ENCODE data around the gene CDH23.

Gene CDH23

GRCh38 chr10:71543608-71544170 lies 147.0 kb downstream of the CDH23 start:
- no peak for DNase-seq

GRCh38 chr10:71545001-71545400 lies 148.3 kb downstream of the CDH23 start:
- no peak for DNase-seq

- DNase-seq: no peak
These were observed 149.5 kb downstream of the CDH23 start for GRCh38 chr10:71546220-71546619.

- no peak for DNase-seq
These were observed 150.6 kb downstream of the CDH23 start for GRCh38 chr10:71547312-71547711.

- no peak for DNase-seq
These were observed 151.4 kb downstream of the CDH23 start for GRCh38 chr10:71547876-71548846.

- no peak for DNase-seq
These were observed 153.2 kb downstream of the CDH23 start for GRCh38 chr10:71549766-71550533.

- DNase-seq: no peak
These were observed 153.9 kb downstream of the CDH23 start for GRCh38 chr10:71550628-71551027.

- no peak for DNase-seq
These were observed 155.2 kb downstream of the CDH23 start for GRCh38 chr10:71551970-71552369.

- DNase-seq: no peak
These were observed 156.7 kb downstream of the CDH23 start for GRCh38 chr10:71553432-71553831.

- DNase-seq: no peak
These were observed 158.0 kb downstream of the CDH23 start for GRCh38 chr10:71554671-71555070.

- no peak for DNase-seq
These were observed 158.5 kb downstream of the CDH23 start for GRCh38 chr10:71555087-71555723.

- DNase-seq: no peak
These were observed 159.0 kb downstream of the CDH23 start for GRCh38 chr10:71555724-71556119.

- no peak for DNase-seq
These were observed 162.3 kb downstream of the CDH23 start for GRCh38 chr10:71558991-71559390.

GRCh38 chr10:71561003-71561574 lies 164.4 kb downstream of the CDH23 start:
- DNase-seq: no peak

GRCh38 chr10:71562181-71562580 lies 165.5 kb downstream of the CDH23 start:
- no peak for DNase-seq

- no peak for DNase-seq
These were observed 166.2 kb downstream of the CDH23 start for GRCh38 chr10:71562904-71563303.

GRCh38 chr10:71564194-71564820 lies 167.6 kb downstream of the CDH23 start:
- DNase-seq: no peak

- DNase-seq: no peak
These were observed 168.7 kb downstream of the CDH23 start for GRCh38 chr10:71565284-71566000.

- no peak for DNase-seq
These were observed 170.3 kb downstream of the CDH23 start for GRCh38 chr10:71567006-71567405.

- DNase-seq: no peak
These were observed 172.3 kb downstream of the CDH23 start for GRCh38 chr10:71568896-71569492.

Data from activated CD8-positive, alpha-beta memory T cell treated with anti-CD3 and anti-CD28 coated beads, Interleukin-2, amount 50 U/mL, for 4 hours (primary cell).